Measurements from ENCODE around the gene NAV3. TPM values are rescaled to one million over a fixed set of nuclear protein-coding genes. Genes with fewer than 3 reads are reported as not detected.

Gene NAV3
- total RNA-seq, 6 experiments from 2014 or later: 0.22 to 3.2 (median 1.2) TPM

DNA sequence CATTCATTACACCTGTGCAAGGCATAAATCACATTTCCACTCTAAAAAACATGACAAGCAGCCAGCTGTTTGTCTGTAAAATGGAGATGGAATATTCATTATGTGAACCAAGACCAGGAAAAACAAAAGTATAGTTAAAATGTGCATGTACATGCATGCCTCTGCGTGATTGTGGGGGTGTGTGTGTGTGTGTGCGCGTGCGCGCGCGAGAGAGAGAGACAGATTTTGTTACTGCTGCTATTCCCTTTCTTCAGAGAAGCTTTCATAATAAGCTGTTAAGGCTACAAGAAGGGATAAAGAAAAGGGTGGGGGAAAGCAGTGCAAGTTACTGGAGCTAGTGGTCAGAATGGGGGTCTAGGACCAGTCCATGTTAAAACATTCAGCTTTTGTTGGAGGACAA lies 430.3 kb downstream of the NAV3 start:
- TF ChIP-seq, protein P1, sequence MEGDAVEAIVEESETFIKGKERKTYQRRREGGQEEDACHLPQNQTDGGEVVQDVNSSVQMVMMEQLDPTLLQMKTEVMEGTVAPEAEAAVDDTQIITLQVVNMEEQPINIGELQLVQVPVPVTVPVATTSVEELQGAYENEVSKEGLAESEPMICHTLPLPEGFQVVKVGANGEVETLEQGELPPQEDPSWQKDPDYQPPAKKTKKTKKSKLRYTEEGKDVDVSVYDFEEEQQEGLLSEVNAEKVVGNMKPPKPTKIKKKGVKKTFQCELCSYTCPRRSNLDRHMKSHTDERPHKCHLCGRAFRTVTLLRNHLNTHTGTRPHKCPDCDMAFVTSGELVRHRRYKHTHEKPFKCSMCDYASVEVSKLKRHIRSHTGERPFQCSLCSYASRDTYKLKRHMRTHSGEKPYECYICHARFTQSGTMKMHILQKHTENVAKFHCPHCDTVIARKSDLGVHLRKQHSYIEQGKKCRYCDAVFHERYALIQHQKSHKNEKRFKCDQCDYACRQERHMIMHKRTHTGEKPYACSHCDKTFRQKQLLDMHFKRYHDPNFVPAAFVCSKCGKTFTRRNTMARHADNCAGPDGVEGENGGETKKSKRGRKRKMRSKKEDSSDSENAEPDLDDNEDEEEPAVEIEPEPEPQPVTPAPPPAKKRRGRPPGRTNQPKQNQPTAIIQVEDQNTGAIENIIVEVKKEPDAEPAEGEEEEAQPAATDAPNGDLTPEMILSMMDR (IDR thresholded peaks at IDR 0.05): no peak
- no peak for TF ChIP-seq POLR2A (IDR thresholded peaks at IDR 0.05)
- no peaks in the 10 kb centered on the region for H3K4me1 ChIP-seq
- 94% methylated on average over 7 of the region's 7 CpGs for WGBS (ENCODE audit: insufficient coverage, low coverage, low lambda C conversion rate, missing lambda C conversion rate)
- no peaks in the 10 kb centered on the region for H3K27me3 ChIP-seq
- no peak for DNase-seq
- H3K4me3 ChIP-seq: no peak overlapping the region
- H3K9me3 ChIP-seq: no peaks in the 10 kb centered on the region
- intact Hi-C loops (cut with DNase I): no loop called here
- no peaks in the 10 kb centered on the region for H3K36me3 ChIP-seq
- no peak for ATAC-seq
- H3K27ac ChIP-seq: no peak overlapping the region

DNA sequence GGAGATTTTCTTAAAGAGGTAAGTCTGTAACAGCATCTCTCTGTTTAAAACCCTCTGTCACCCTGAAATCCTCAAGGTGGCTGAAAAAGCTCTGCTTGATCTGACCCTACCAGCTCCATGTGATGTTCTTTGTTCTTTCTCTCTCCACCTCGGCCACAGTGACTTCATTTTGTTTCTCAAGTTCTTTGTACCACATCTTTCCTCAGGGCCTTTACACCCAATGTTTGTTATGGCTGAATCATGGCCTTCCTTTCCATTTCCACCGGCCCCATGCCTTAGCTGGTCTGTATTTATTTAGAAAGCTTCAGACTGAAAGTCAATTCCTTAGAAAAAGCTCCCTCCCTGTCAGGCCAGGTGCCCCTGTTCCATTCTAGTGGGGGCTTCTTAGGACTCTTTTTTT lies 431.2 kb downstream of the NAV3 start:
- no peak overlapping the region for H3K4me3 ChIP-seq
- no peaks in the 10 kb centered on the region for H3K9me3 ChIP-seq
- intact Hi-C loops (cut with DNase I): no loop called here
- no peak for TF ChIP-seq POLR2A (IDR thresholded peaks at IDR 0.05)
- TF ChIP-seq, protein P1 (IDR thresholded peaks at IDR 0.05): no peak
- H3K4me1 ChIP-seq: no peaks in the 10 kb centered on the region
- no peaks in the 10 kb centered on the region for H3K27me3 ChIP-seq
- DNase-seq (no peak), ATAC-seq (no peak)
- 73% methylated on average over 2 of the region's 2 CpGs for WGBS (ENCODE audit: insufficient coverage, low coverage, low lambda C conversion rate, missing lambda C conversion rate)
- no peaks in the 10 kb centered on the region for H3K36me3 ChIP-seq
- H3K27ac ChIP-seq: no peak overlapping the region

Measured in right lobe of liver (tissue), 6 donors.